Vagina (tissue), 2 donors: ENCODE results near the gene FAM186B. TPM values are rescaled to one million over a fixed set of nuclear protein-coding genes. Genes with fewer than 3 reads are reported as not detected.

ENCODE experiments used
- DNase-seq, 2 donors: peaks; one replicate each; pipeline ENCODE4 v3.0.0-alpha.2; 2017; ENCODE audit errors: extremely low spot score in 2 of 2
- H3K27ac ChIP-seq: fragments of 200-600 bp; sonication (generic); one replicate; pipeline ENCODE4 v1.5.1; 2019
- H3K27me3 ChIP-seq: fragments of 200-600 bp; sonication (generic); one replicate; pipeline ENCODE4 v1.5.1; 2019
- H3K36me3 ChIP-seq, 2 donors: fragments of 200-600 bp; sonication (generic); one replicate each; pipeline ENCODE4 v1.5.1; 2017 to 2019
- H3K4me1 ChIP-seq: fragments of 200-600 bp; sonication (generic); one replicate; pipeline ENCODE4 v1.5.1; 2019
- H3K4me3 ChIP-seq, 2 donors: fragments of 200-600 bp; sonication (generic); 1 replicate in 1 of 2; 2 replicates in 1 of 2; pipeline ENCODE4 v1.5.1; 2016 to 2019
- H3K9me3 ChIP-seq: fragments of 200-600 bp; sonication (generic); one replicate; pipeline ENCODE4 v1.5.1; 2019
- POLR2A ChIP-seq, 2 donors: fragments of 450-650 bp; IDR thresholded peaks; one replicate each; pipeline ENCODE4 v1.6.1; 2017; ENCODE audit warnings: antibody characterized with exemption in 2 of 2, mild to moderate bottlenecking in 2 of 2, moderate library complexity in 2 of 2
- POLR2AphosphoS5 ChIP-seq, 2 donors: sonication (generic); formaldehyde crosslinking; IDR thresholded peaks; one replicate each; pipeline ENCODE4 v1.9.0; 2017; ENCODE audit warnings: antibody characterized with exemption in 2 of 2, mild to moderate bottlenecking in 2 of 2, low read depth in 1 of 2; ENCODE audit not compliant: insufficient read depth in 1 of 2
- intact Hi-C: fragments of 100-400 bp; cut with DNase I; formaldehyde crosslinking; loops from one replicate; pipeline ENCODE4 v1.15.1; 2023
- total RNA-seq: library from RNA; depleted of rRNA; stranded (reverse); fragments of >200 nt; gene quantifications from one replicate; pipeline ENCODE4 v1.2.3, GENCODE V29; 2016
- TF ChIP-seq, protein P1 (sequence below), 3 experiments: fragments of 450-650 bp in 2 of 3; fragments of 200-600 bp in 1 of 3; sonication (generic) in 1 of 3; IDR thresholded peaks; one replicate each; pipeline ENCODE4 v1.5.1; 2017 to 2019; ENCODE audit warnings: antibody characterized with exemption in 3 of 3, mild to moderate bottlenecking in 2 of 3, moderate library complexity in 2 of 3

Gene FAM186B
- total RNA-seq, 1 donor from 2014 or later: not detected

- Histone ChIP-seq H3K27ac (no peak overlapping the region), H3K36me3 (peaks cover 0 to 32% of the 10 kb centered on the region in 2 donors), H3K9me3 (no peaks in the 10 kb centered on the region), H3K27me3 (no peaks in the 10 kb centered on the region), H3K4me3 (no peak overlapping the region), H3K4me1 (peaks cover 4% of the 10 kb centered on the region)
- intact Hi-C loops: no loop called here
- no peak for DNase-seq
- TF ChIP-seq POLR2A (IDR thresholded peaks at IDR 0.05) (no peak), POLR2AphosphoS5 (IDR thresholded peaks at IDR 0.05; ENCODE audit: insufficient read depth in 1 of 2, low read depth in 1 of 2) (no peak)
- TF ChIP-seq, protein P1, sequence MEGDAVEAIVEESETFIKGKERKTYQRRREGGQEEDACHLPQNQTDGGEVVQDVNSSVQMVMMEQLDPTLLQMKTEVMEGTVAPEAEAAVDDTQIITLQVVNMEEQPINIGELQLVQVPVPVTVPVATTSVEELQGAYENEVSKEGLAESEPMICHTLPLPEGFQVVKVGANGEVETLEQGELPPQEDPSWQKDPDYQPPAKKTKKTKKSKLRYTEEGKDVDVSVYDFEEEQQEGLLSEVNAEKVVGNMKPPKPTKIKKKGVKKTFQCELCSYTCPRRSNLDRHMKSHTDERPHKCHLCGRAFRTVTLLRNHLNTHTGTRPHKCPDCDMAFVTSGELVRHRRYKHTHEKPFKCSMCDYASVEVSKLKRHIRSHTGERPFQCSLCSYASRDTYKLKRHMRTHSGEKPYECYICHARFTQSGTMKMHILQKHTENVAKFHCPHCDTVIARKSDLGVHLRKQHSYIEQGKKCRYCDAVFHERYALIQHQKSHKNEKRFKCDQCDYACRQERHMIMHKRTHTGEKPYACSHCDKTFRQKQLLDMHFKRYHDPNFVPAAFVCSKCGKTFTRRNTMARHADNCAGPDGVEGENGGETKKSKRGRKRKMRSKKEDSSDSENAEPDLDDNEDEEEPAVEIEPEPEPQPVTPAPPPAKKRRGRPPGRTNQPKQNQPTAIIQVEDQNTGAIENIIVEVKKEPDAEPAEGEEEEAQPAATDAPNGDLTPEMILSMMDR (IDR thresholded peaks at IDR 0.05): no peak
Measured at GRCh38 chr12:49642370-49642802, 36.9 kb upstream of the FAM186B start.

GRCh38 chr12:49641748-49642369, 36.4 kb upstream of the FAM186B start:
- H3K36me3 ChIP-seq: peaks cover 0 to 33% of the 10 kb centered on the region in 2 donors
- intact Hi-C loops: no loop called here

DNA sequence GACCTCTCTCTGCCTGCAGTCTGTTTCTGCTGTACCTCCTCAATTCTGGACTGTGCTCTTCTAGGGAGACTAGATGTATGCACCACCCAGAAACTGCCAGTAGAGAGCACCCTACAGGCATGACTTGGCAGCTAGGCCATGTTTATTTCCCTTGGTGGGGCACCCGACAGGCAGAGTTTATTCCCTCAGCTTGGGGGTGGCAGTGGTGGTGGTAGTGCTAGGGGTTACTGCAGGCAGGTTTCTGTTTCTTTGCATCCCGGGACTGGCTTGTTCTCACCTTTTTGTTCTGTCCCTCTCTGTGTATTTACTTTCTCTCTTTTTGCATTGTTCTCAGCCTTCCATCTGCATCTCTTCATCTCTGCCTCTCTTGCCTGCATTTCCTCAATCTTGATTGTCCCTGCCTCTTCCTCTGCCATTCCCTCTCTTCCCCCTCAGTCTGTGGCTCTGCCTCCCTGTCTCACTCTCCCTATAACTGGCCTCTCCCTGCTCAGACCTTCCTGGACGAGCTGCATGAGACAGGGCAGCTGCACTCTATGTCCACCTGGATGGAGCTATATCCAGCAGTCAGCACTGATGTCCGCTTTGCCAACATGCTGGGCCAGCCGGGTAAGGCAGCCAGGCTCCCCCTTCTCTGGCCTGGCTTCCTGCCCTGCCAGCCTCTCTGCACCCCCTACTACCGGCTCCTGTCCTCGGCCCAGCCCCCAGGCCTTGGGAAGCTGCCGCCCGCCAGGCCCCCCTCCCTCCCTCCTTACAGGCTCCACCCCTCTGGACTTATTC, 31.7 kb upstream of the FAM186B start:
- H3K4me3 ChIP-seq: no peak overlapping the region
- H3K36me3 ChIP-seq: peaks cover 0 to 18% of the 10 kb centered on the region in 2 donors
- no peak overlapping the region for H3K27ac ChIP-seq
- no peaks in the 10 kb centered on the region for H3K27me3 ChIP-seq
- no peak for DNase-seq
- TF ChIP-seq POLR2A (IDR thresholded peaks at IDR 0.05): no peak
- no peak for TF ChIP-seq POLR2AphosphoS5 (IDR thresholded peaks at IDR 0.05; ENCODE audit: insufficient read depth in 1 of 2, low read depth in 1 of 2)
- TF ChIP-seq, protein P1 (IDR thresholded peaks at IDR 0.05): peak in 2 of 3 experiments; percentile 14 to 51
- H3K9me3 ChIP-seq: no peaks in the 10 kb centered on the region
- intact Hi-C loops: no loop called here
- peaks cover 15% of the 10 kb centered on the region for H3K4me1 ChIP-seq

More at GRCh38 chr12:49641748-49642369, 36.4 kb upstream of the FAM186B start:
- H3K27ac ChIP-seq: no peak overlapping the region
- TF ChIP-seq POLR2A (IDR thresholded peaks at IDR 0.05) (no peak), POLR2AphosphoS5 (IDR thresholded peaks at IDR 0.05; ENCODE audit: insufficient read depth in 1 of 2, low read depth in 1 of 2) (no peak)
- TF ChIP-seq, protein P1 (IDR thresholded peaks at IDR 0.05): no peak
- no peaks in the 10 kb centered on the region for H3K9me3 ChIP-seq
- DNase-seq: no peak
- H3K4me3 ChIP-seq: no peak overlapping the region
- H3K4me1 ChIP-seq: peaks cover 9% of the 10 kb centered on the region
- no peaks in the 10 kb centered on the region for H3K27me3 ChIP-seq

GRCh38 chr12:49636574-49636973, 31.1 kb upstream of the FAM186B start:
- peaks cover 0 to 13% of the 10 kb centered on the region in 2 donors for H3K36me3 ChIP-seq
- DNase-seq: no peak
- H3K9me3 ChIP-seq: no peaks in the 10 kb centered on the region
- no peaks in the 10 kb centered on the region for H3K27me3 ChIP-seq
- H3K27ac ChIP-seq: no peak overlapping the region
- peaks cover 15% of the 10 kb centered on the region for H3K4me1 ChIP-seq
- no peak overlapping the region for H3K4me3 ChIP-seq
- TF ChIP-seq POLR2A (IDR thresholded peaks at IDR 0.05) (no peak), POLR2AphosphoS5 (IDR thresholded peaks at IDR 0.05; ENCODE audit: insufficient read depth in 1 of 2, low read depth in 1 of 2) (no peak)
- TF ChIP-seq, protein P1 (IDR thresholded peaks at IDR 0.05): no peak
- intact Hi-C loops: no loop called here

DNA sequence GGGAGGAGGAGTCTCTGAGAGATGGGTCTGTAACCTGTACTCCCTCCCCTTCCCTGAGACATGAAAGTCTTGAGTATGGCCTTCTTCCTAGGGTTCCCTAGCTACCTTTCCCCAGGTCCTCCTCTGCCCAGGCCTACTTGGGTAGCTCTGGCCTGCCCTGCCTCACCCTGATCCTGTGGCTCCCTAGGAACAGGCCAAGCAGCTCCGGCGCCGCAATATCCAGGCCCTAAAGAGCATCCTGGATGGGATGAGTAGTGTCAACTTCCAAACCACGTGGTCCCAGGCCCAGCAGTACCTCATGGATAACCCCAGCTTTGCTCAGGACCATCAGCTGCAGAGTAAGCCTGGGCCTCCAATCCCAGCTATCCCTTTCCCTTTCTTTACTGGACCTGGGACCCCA, 30.2 kb upstream of the FAM186B start:
- intact Hi-C loops: no loop called here
- Histone ChIP-seq H3K4me3 (no peak overlapping the region), H3K36me3 (peaks cover 0 to 10% of the 10 kb centered on the region in 2 donors), H3K27me3 (no peaks in the 10 kb centered on the region), H3K27ac (no peak overlapping the region), H3K9me3 (no peaks in the 10 kb centered on the region), H3K4me1 (peaks cover 15% of the 10 kb centered on the region)
- no peak for DNase-seq
- TF ChIP-seq, protein P1 (IDR thresholded peaks at IDR 0.05): no peak
- TF ChIP-seq POLR2A (IDR thresholded peaks at IDR 0.05) (no peak), POLR2AphosphoS5 (IDR thresholded peaks at IDR 0.05; ENCODE audit: insufficient read depth in 1 of 2, low read depth in 1 of 2) (no peak)
